RWPE2 (cell line): ENCODE data around the gene UBN2.
"Not testable (repeated sequence)": the region's sequence is repeated elsewhere in the genome, so short reads cannot be mapped to it uniquely, and the experiment has no call there.

Source experiments
- ATAC-seq: fragments of 200-7000 bp; cut with Tn5 transposase; 3 replicates; pipeline ENCODE4 v1.9.1; 2021; ENCODE audit warnings: low read depth
- DNase-seq: peaks from one replicate; pipeline ENCODE4 v3.0.0-alpha.2; 2020; ENCODE audit warnings: low spot score
- H3K27ac ChIP-seq: fragments of 450-650 bp; 2 replicates; pipeline ENCODE4 v1.5.1; 2017; ENCODE audit warnings: mild to moderate bottlenecking; ENCODE audit not compliant: poor library complexity, severe bottlenecking
- H3K27me3 ChIP-seq: fragments of 250-450 bp; sonication (Bioruptor Pico); 2 replicates; pipeline ENCODE4 v1.5.1; 2021; ENCODE audit warnings: mild to moderate bottlenecking, moderate library complexity; ENCODE audit not compliant: insufficient read depth, poor library complexity, severe bottlenecking
- H3K36me3 ChIP-seq: fragments of 250-450 bp; sonication (Bioruptor Pico); 2 replicates; pipeline ENCODE4 v1.5.1; 2020; ENCODE audit warnings: low read depth, mild to moderate bottlenecking, moderate library complexity
- H3K4me1 ChIP-seq: fragments of 250-450 bp; sonication (Bioruptor Pico); 2 replicates; pipeline ENCODE4 v1.5.1; 2021; ENCODE audit warnings: mild to moderate bottlenecking, moderate library complexity; ENCODE audit not compliant: insufficient read depth, poor library complexity, severe bottlenecking
- H3K4me3 ChIP-seq: fragments of 250-450 bp; sonication (Bioruptor Pico); 2 replicates; pipeline ENCODE4 v1.5.1; 2021; ENCODE audit warnings: mild to moderate bottlenecking, moderate library complexity; ENCODE audit not compliant: severe bottlenecking
- H3K9me3 ChIP-seq: fragments of 250-450 bp; sonication (Bioruptor Pico); 2 replicates; pipeline ENCODE4 v1.5.1; 2021; ENCODE audit warnings: mild to moderate bottlenecking, moderate library complexity; ENCODE audit not compliant: severe bottlenecking
- CTCF ChIP-seq: fragments of 450-650 bp; IDR thresholded peaks from one replicate; pipeline ENCODE4 v1.5.1; 2017; ENCODE audit warnings: mild to moderate bottlenecking, moderate library complexity; ENCODE audit not compliant: poor library complexity, severe bottlenecking

The UBN2 gene

GRCh38 chr7:139205843-139206242 is 25.2 kb upstream of the UBN2 start:
- Histone ChIP-seq H3K9me3 (peaks cover 10% of the 10 kb centered on the region), H3K36me3 (no peaks in the 10 kb centered on the region), H3K27ac (no peak overlapping the region), H3K4me1 (no peaks in the 10 kb centered on the region), H3K27me3 (peaks cover 4% of the 10 kb centered on the region), H3K4me3 (no peak overlapping the region)
- ATAC-seq (no peak), DNase-seq (no peak)
- TF ChIP-seq CTCF: no peak

GRCh38 chr7:139212133-139212532 is 18.9 kb upstream of the UBN2 start:
- TF ChIP-seq CTCF: no peak
- H3K27me3 ChIP-seq: peaks cover 11% of the 10 kb centered on the region
- DNase-seq (no peak), ATAC-seq (no peak)
- no peaks in the 10 kb centered on the region for H3K36me3 ChIP-seq
- H3K9me3 ChIP-seq: peaks cover 3% of the 10 kb centered on the region
- no peaks in the 10 kb centered on the region for H3K4me1 ChIP-seq
- no peak overlapping the region for H3K27ac ChIP-seq
- H3K4me3 ChIP-seq: no peak overlapping the region

GRCh38 chr7:139213489-139213888 is 17.5 kb upstream of the UBN2 start:
- H3K4me3 ChIP-seq, ATAC-seq, DNase-seq, H3K36me3 ChIP-seq, H3K9me3 ChIP-seq, H3K4me1 ChIP-seq, H3K27ac ChIP-seq: not testable (repeated sequence)
- H3K27me3 ChIP-seq: peaks cover 11% of the 10 kb centered on the region

- H3K36me3 ChIP-seq: no peaks in the 10 kb centered on the region
- TF ChIP-seq CTCF: no peak
- no peak overlapping the region for H3K4me3 ChIP-seq
- no peaks in the 10 kb centered on the region for H3K4me1 ChIP-seq
- H3K27ac ChIP-seq: no peak overlapping the region
- ATAC-seq (no peak), DNase-seq (no peak)
- no peaks in the 10 kb centered on the region for H3K9me3 ChIP-seq
- no peaks in the 10 kb centered on the region for H3K27me3 ChIP-seq
These were observed 12.9 kb upstream of the UBN2 start for GRCh38 chr7:139218173-139218572.

- DNase-seq: no peak
- no peaks in the 10 kb centered on the region for H3K9me3 ChIP-seq
- no peaks in the 10 kb centered on the region for H3K36me3 ChIP-seq
- H3K27ac ChIP-seq: no peak overlapping the region
- H3K4me3 ChIP-seq: no peak overlapping the region
- no peaks in the 10 kb centered on the region for H3K27me3 ChIP-seq
- no peak for ATAC-seq
- no peak for TF ChIP-seq CTCF
- H3K4me1 ChIP-seq: no peaks in the 10 kb centered on the region
These were observed 6.8 kb upstream of the UBN2 start for GRCh38 chr7:139224219-139224618.

GRCh38 chr7:139224836-139225235 is 6.2 kb upstream of the UBN2 start:
- H3K36me3 ChIP-seq, H3K4me3 ChIP-seq, ATAC-seq, H3K27me3 ChIP-seq, H3K27ac ChIP-seq, DNase-seq, H3K9me3 ChIP-seq, H3K4me1 ChIP-seq: not testable (repeated sequence)

GRCh38 chr7:139225286-139226157 is 5.5 kb upstream of the UBN2 start:
- not testable (repeated sequence) for H3K9me3 ChIP-seq, DNase-seq, H3K27me3 ChIP-seq, H3K27ac ChIP-seq, ATAC-seq, H3K4me3 ChIP-seq, H3K4me1 ChIP-seq, H3K36me3 ChIP-seq

- H3K27me3 ChIP-seq, ATAC-seq, H3K27ac ChIP-seq, H3K9me3 ChIP-seq, H3K4me3 ChIP-seq, DNase-seq, H3K36me3 ChIP-seq, H3K4me1 ChIP-seq: not testable (repeated sequence)
These were observed 4.9 kb upstream of the UBN2 start for GRCh38 chr7:139226158-139226515.
